ENCODE results near the gene WFIKKN1. TPM values are rescaled to one million over a fixed set of nuclear protein-coding genes. Genes with fewer than 3 reads are reported as not detected.

The WFIKKN1 gene
- polyA plus RNA-seq, 3 donors: 0.76 TPM; not detected in 2

GRCh38 chr16:637081-638018, 6.6 kb downstream of the WFIKKN1 start:
- Mint-ChIP-seq H3K4me1 (peaks cover 14% of the 10 kb centered on the region), H3K9me3 (no peaks in the 10 kb centered on the region), H3K36me3 (peaks cover 2 to 4% of the 10 kb centered on the region in 2 donors), H3K27ac (peak overlapping the region; percentile 62 to 99 (median 98)), H3K27me3 (ENCODE audit: low read depth in 3 of 3) (peaks cover 0 to 6% (median 0%) of the 10 kb centered on the region in 3 donors), H3K4me3 (peak overlapping the region; percentile 95 to 97)
- 21% methylated on average over 32 of the region's 53 CpGs for WGBS (ENCODE audit: insufficient coverage)
- H3K9ac ChIP-seq (ENCODE audit: insufficient read depth, low read length, poor library complexity, severe bottlenecking): peak overlapping the region; percentile 82
- peaks cover 0 to 8% of the 10 kb centered on the region in 2 donors for H3K36me3 ChIP-seq (replicated peaks in 1 of 2; ENCODE audit: control insufficient read depth in 1 of 2, insufficient read depth in 2 of 2, low read length in 2 of 2)
- no peak for TF ChIP-seq CTCF (IDR thresholded peaks at IDR 0.05)
- H3K4me3 ChIP-seq (replicated peaks in 1 of 3; ENCODE audit: low read depth in 2 of 3, low read length in 3 of 3): peak overlapping the region; percentile 70 to 96 (median 89)
- H3K27ac ChIP-seq (ENCODE audit: low read depth in 1 of 2, low read length in 2 of 2): peak overlapping the region; percentile 87 to 95
- peaks cover 19% of the 10 kb centered on the region for H3K79me2 ChIP-seq (ENCODE audit: insufficient read depth, low read length)
- H3K4me2 ChIP-seq (replicated peaks; ENCODE audit: extremely low read depth, low read length, poor library complexity, severe bottlenecking): peak overlapping the region; percentile 100
- peaks cover 31 to 47% of the 10 kb centered on the region in 2 donors for H3K4me1 ChIP-seq (ENCODE audit: control insufficient read depth in 1 of 2, insufficient read depth in 2 of 2, low read length in 2 of 2)
- H4K20me1 ChIP-seq (ENCODE audit: insufficient read depth, low read length): peaks cover 17% of the 10 kb centered on the region
- H3K27me3 ChIP-seq (ENCODE audit: control insufficient read depth in 2 of 2, insufficient read depth in 2 of 2, low read length in 2 of 2): no peaks in the 10 kb centered on the region
- intact Hi-C loops (cut with micrococcal nuclease): loop anchor here (2.0 to 5.0 kb wide), 4 partner anchors 23 to 110 kb away; partner anchors contain the start of genes CAPN15 (in 2 of the 2), JMJD8 (in 1 of the 2) and STUB1 (in 1 of the 2)
- DNase-seq: peak; percentile 77 to 89 (median 87)
- no peaks in the 10 kb centered on the region for H3K9me3 ChIP-seq (replicated peaks in 1 of 2; ENCODE audit: control insufficient read depth in 1 of 2, insufficient read depth in 1 of 2, low read length in 2 of 2)
- peak overlapping the region; percentile 85 for H2AFZ ChIP-seq (ENCODE audit: insufficient read depth, low read depth, low read length, poor library complexity, severe bottlenecking)

- Mint-ChIP-seq H3K4me1 (peaks cover 20% of the 10 kb centered on the region), H3K27me3 (ENCODE audit: low read depth in 3 of 3) (peaks cover 0 to 6% (median 0%) of the 10 kb centered on the region in 3 donors), H3K36me3 (peaks cover 2 to 4% of the 10 kb centered on the region in 2 donors), H3K9me3 (no peaks in the 10 kb centered on the region), H3K27ac (peak overlapping the region in 1 of 7 donors; percentile 62), H3K4me3 (no peak overlapping the region)
- Histone ChIP-seq H3K4me2 (replicated peaks; ENCODE audit: extremely low read depth, low read length, poor library complexity, severe bottlenecking) (no peak overlapping the region), H3K4me1 (ENCODE audit: control insufficient read depth in 1 of 2, insufficient read depth in 2 of 2, low read length in 2 of 2) (peaks cover 39 to 54% of the 10 kb centered on the region in 2 donors), H2AFZ (ENCODE audit: insufficient read depth, low read depth, low read length, poor library complexity, severe bottlenecking) (no peak overlapping the region), H3K9ac (ENCODE audit: insufficient read depth, low read length, poor library complexity, severe bottlenecking) (no peak overlapping the region), H3K9me3 (replicated peaks in 1 of 2; ENCODE audit: control insufficient read depth in 1 of 2, insufficient read depth in 1 of 2, low read length in 2 of 2) (no peaks in the 10 kb centered on the region), H3K79me2 (ENCODE audit: insufficient read depth, low read length) (peaks cover 25% of the 10 kb centered on the region), H3K27ac (ENCODE audit: low read depth in 1 of 2, low read length in 2 of 2) (no peak overlapping the region), H3K4me3 (replicated peaks in 1 of 3; ENCODE audit: low read depth in 2 of 3, low read length in 3 of 3) (no peak overlapping the region), H3K27me3 (ENCODE audit: control insufficient read depth in 2 of 2, insufficient read depth in 2 of 2, low read length in 2 of 2) (no peaks in the 10 kb centered on the region), H3K36me3 (replicated peaks in 1 of 2; ENCODE audit: control insufficient read depth in 1 of 2, insufficient read depth in 2 of 2, low read length in 2 of 2) (peaks cover 0 to 8% of the 10 kb centered on the region in 2 donors), H4K20me1 (ENCODE audit: insufficient read depth, low read length) (peaks cover 22% of the 10 kb centered on the region)
- no peak for DNase-seq
- 91% methylated on average over 10 of the region's 15 CpGs for WGBS (ENCODE audit: insufficient coverage)
- TF ChIP-seq CTCF (IDR thresholded peaks at IDR 0.05): no peak
- intact Hi-C loops (cut with micrococcal nuclease): loop anchor here (5.0 kb wide), 2 partner anchors 44 to 111 kb away; partner anchors contain the start of genes CAPN15 (in 2 of the 2), JMJD8 (in 1 of the 2) and STUB1 (in 1 of the 2)
These were observed 7.3 kb downstream of the WFIKKN1 start for GRCh38 chr16:638034-638543.
